HEK293 (cell line): Measurements from ENCODE around the gene BAHD1.
A peak's percentile ranks its signal among the peaks of the same experiment; 100 is the strongest.

Source experiments
- BCL11A ChIP-seq: fragments of 450-650 bp; formaldehyde crosslinking; IDR thresholded peaks from 2 replicates; pipeline ENCODE4 v1.5.1; 2016; ENCODE audit warnings: low read depth, missing biosample characterization, missing genetic modification characterization
- EGR2 ChIP-seq: fragments of 450-650 bp; formaldehyde crosslinking; IDR thresholded peaks from 2 replicates; pipeline ENCODE4 v1.5.1; 2016; ENCODE audit warnings: low read depth, missing biosample characterization, missing genetic modification characterization
- FEZF1 ChIP-seq: fragments of 450-650 bp; formaldehyde crosslinking; IDR thresholded peaks from 2 replicates; pipeline ENCODE4 v1.5.1; 2016; ENCODE audit warnings: missing biosample characterization, missing genetic modification characterization
- GLIS1 ChIP-seq: fragments of 450-650 bp; formaldehyde crosslinking; IDR thresholded peaks from 2 replicates; pipeline ENCODE4 v1.5.1; 2016; ENCODE audit warnings: missing biosample characterization, missing genetic modification characterization
- GLIS2 ChIP-seq: fragments of 450-650 bp; formaldehyde crosslinking; IDR thresholded peaks from 2 replicates; pipeline ENCODE4 v1.5.1; 2016; ENCODE audit warnings: missing biosample characterization, missing genetic modification characterization
- KLF1 ChIP-seq: fragments of 450-650 bp; formaldehyde crosslinking; IDR thresholded peaks from 2 replicates; pipeline ENCODE4 v1.5.1; 2016; ENCODE audit warnings: missing biosample characterization, missing genetic modification characterization
- PATZ1 ChIP-seq: fragments of 450-650 bp; formaldehyde crosslinking; IDR thresholded peaks from 2 replicates; pipeline ENCODE4 v1.5.1; 2016; ENCODE audit warnings: missing biosample characterization, missing genetic modification characterization
- SP7 ChIP-seq: fragments of 450-650 bp; formaldehyde crosslinking; IDR thresholded peaks from 2 replicates; pipeline ENCODE4 v1.5.1; 2016; ENCODE audit warnings: missing biosample characterization, missing genetic modification characterization
- YY2 ChIP-seq: fragments of 450-650 bp; formaldehyde crosslinking; IDR thresholded peaks from 2 replicates; pipeline ENCODE4 v1.5.1; 2016; ENCODE audit warnings: missing biosample characterization, missing genetic modification characterization
- ZBTB20 ChIP-seq: fragments of 450-650 bp; formaldehyde crosslinking; IDR thresholded peaks from 2 replicates; pipeline ENCODE4 v1.5.1; 2016; ENCODE audit warnings: missing biosample characterization, missing genetic modification characterization
- ZBTB6 ChIP-seq: fragments of 450-650 bp; formaldehyde crosslinking; IDR thresholded peaks from 2 replicates; pipeline ENCODE4 v1.5.1; 2017; ENCODE audit warnings: missing biosample characterization, missing genetic modification characterization
- ZEB2 ChIP-seq: fragments of 450-650 bp; formaldehyde crosslinking; IDR thresholded peaks from 2 replicates; pipeline ENCODE4 v1.5.1; 2016; ENCODE audit warnings: missing biosample characterization, missing genetic modification characterization
- ZIC2 ChIP-seq: fragments of 450-650 bp; formaldehyde crosslinking; IDR thresholded peaks from 2 replicates; pipeline ENCODE4 v1.5.1; 2016; ENCODE audit warnings: missing biosample characterization, missing genetic modification characterization
- ZNF169 ChIP-seq: fragments of 450-650 bp; formaldehyde crosslinking; IDR thresholded peaks from 2 replicates; pipeline ENCODE4 v1.5.1; 2016; ENCODE audit warnings: missing biosample characterization, missing genetic modification characterization
- ZNF174 ChIP-seq: fragments of 450-650 bp; formaldehyde crosslinking; IDR thresholded peaks from 2 replicates; pipeline ENCODE4 v1.5.0; 2017; ENCODE audit warnings: missing biosample characterization, mild to moderate bottlenecking, missing genetic modification characterization
- ZNF214 ChIP-seq: fragments of 450-650 bp; formaldehyde crosslinking; IDR thresholded peaks from 2 replicates; pipeline ENCODE4 v1.5.1; 2017; ENCODE audit warnings: missing biosample characterization, mild to moderate bottlenecking, missing genetic modification characterization, borderline replicate concordance
- ZNF239 ChIP-seq: fragments of 450-650 bp; formaldehyde crosslinking; IDR thresholded peaks from 2 replicates; pipeline ENCODE4 v1.5.1; 2016; ENCODE audit warnings: missing biosample characterization, missing genetic modification characterization
- ZNF24 ChIP-seq: fragments of 450-650 bp; formaldehyde crosslinking; IDR thresholded peaks from 2 replicates; pipeline ENCODE4 v1.5.1; 2016; ENCODE audit warnings: missing biosample characterization, missing genetic modification characterization
- ZNF302 ChIP-seq: fragments of 450-650 bp; formaldehyde crosslinking; IDR thresholded peaks from 2 replicates; pipeline ENCODE4 v1.5.1; 2016; ENCODE audit warnings: missing biosample characterization, missing genetic modification characterization, low read depth
- ZNF335 ChIP-seq: fragments of 450-650 bp; formaldehyde crosslinking; conservative IDR thresholded peaks from 2 replicates; pipeline ENCODE4 v1.5.1; 2016; ENCODE audit warnings: missing biosample characterization, missing genetic modification characterization
- ZNF354C ChIP-seq: fragments of 450-650 bp; formaldehyde crosslinking; IDR thresholded peaks from 2 replicates; pipeline ENCODE4 v1.5.1; 2016; ENCODE audit warnings: missing biosample characterization, missing genetic modification characterization, low read depth, borderline replicate concordance
- ZNF366 ChIP-seq: fragments of 450-650 bp; formaldehyde crosslinking; conservative IDR thresholded peaks from 2 replicates; pipeline ENCODE4 v1.5.1; 2016; ENCODE audit warnings: missing biosample characterization, missing genetic modification characterization
- ZNF394 ChIP-seq: fragments of 450-650 bp; formaldehyde crosslinking; IDR thresholded peaks from 2 replicates; pipeline ENCODE4 v1.5.1; 2016; ENCODE audit warnings: missing biosample characterization, missing genetic modification characterization, mild to moderate bottlenecking, moderate library complexity, borderline replicate concordance
- ZNF488 ChIP-seq: fragments of 450-650 bp; formaldehyde crosslinking; IDR thresholded peaks from 2 replicates; pipeline ENCODE4 v1.5.1; 2016; ENCODE audit warnings: missing biosample characterization, missing genetic modification characterization
- ZNF521 ChIP-seq: fragments of 450-650 bp; formaldehyde crosslinking; IDR thresholded peaks from 2 replicates; pipeline ENCODE4 v1.5.1; 2017; ENCODE audit warnings: missing biosample characterization, mild to moderate bottlenecking, missing genetic modification characterization
- ZNF530 ChIP-seq: fragments of 450-650 bp; formaldehyde crosslinking; IDR thresholded peaks from 2 replicates; pipeline ENCODE4 v1.5.1; 2016; ENCODE audit warnings: low read depth, missing biosample characterization, missing genetic modification characterization
- ZNF544 ChIP-seq: fragments of 450-650 bp; formaldehyde crosslinking; IDR thresholded peaks from 2 replicates; pipeline ENCODE4 v1.5.0; 2017; ENCODE audit warnings: missing biosample characterization, missing genetic modification characterization
- ZNF571 ChIP-seq: fragments of 450-650 bp; formaldehyde crosslinking; IDR thresholded peaks from 2 replicates; pipeline ENCODE4 v1.5.0; 2017; ENCODE audit warnings: missing biosample characterization, missing genetic modification characterization
- ZNF600 ChIP-seq: fragments of 450-650 bp; formaldehyde crosslinking; IDR thresholded peaks from 2 replicates; pipeline ENCODE4 v1.5.1; 2016; ENCODE audit warnings: missing biosample characterization, missing genetic modification characterization
- ZNF660 ChIP-seq: fragments of 450-650 bp; IDR thresholded peaks from 2 replicates; pipeline ENCODE4 v1.5.1; 2018; ENCODE audit warnings: missing biosample characterization, mild to moderate bottlenecking, missing genetic modification characterization
- ZNF664 ChIP-seq: fragments of 450-650 bp; formaldehyde crosslinking; IDR thresholded peaks from 2 replicates; pipeline ENCODE4 v1.5.1; 2016; ENCODE audit warnings: missing biosample characterization, missing genetic modification characterization
- ZNF701 ChIP-seq: fragments of 450-650 bp; formaldehyde crosslinking; IDR thresholded peaks from 2 replicates; pipeline ENCODE4 v1.5.1; 2016; ENCODE audit warnings: missing biosample characterization, missing genetic modification characterization
- ZNF776 ChIP-seq: fragments of 450-650 bp; formaldehyde crosslinking; IDR thresholded peaks from 2 replicates; pipeline ENCODE4 v1.5.0; 2017; ENCODE audit warnings: missing biosample characterization, missing genetic modification characterization, borderline replicate concordance
- ZSCAN30 ChIP-seq: fragments of 450-650 bp; IDR thresholded peaks from 2 replicates; pipeline ENCODE4 v1.5.1; 2018; ENCODE audit warnings: missing biosample characterization, mild to moderate bottlenecking, missing genetic modification characterization, moderate library complexity
- TF ChIP-seq, protein P1 (sequence below): fragments of 450-650 bp; formaldehyde crosslinking; IDR thresholded peaks from 2 replicates; pipeline ENCODE4 v1.5.1; 2017; ENCODE audit warnings: missing biosample characterization, missing genetic modification characterization

Gene BAHD1

GRCh38 chr15:40430271-40430805 lies 10.4 kb upstream of the BAHD1 start (continued):
- TF ChIP-seq ZNF354C: no peak
- TF ChIP-seq ZNF24 (tag by site-specific recombination): no peak
- TF ChIP-seq EGR2 (tag by site-specific recombination): 0 out of 2 replicates have a peak, but pooled peaks have one; percentile 26
- TF ChIP-seq ZNF239 (tag by site-specific recombination): no peak
- TF ChIP-seq ZNF776: no peak
- peak; percentile 57 for TF ChIP-seq PATZ1 (tag by site-specific recombination)
- 0 out of 2 replicates have a peak, but pooled peaks have one; percentile 10 for TF ChIP-seq ZBTB6 (tag by site-specific recombination)
- TF ChIP-seq ZNF664 (tag by site-specific recombination): no peak
- TF ChIP-seq ZSCAN30: no peak
- TF ChIP-seq YY2 (tag by site-specific recombination): no peak
- no peak for TF ChIP-seq ZNF530 (tag by site-specific recombination)
- no peak for TF ChIP-seq FEZF1 (tag by site-specific recombination)
- peak; percentile 72 for TF ChIP-seq GLIS1
- peak; percentile 93 for TF ChIP-seq SP7
- no peak for TF ChIP-seq ZNF571 (tag by site-specific recombination)
- peak; percentile 99 for TF ChIP-seq ZNF600 (tag by site-specific recombination)
- no peak for TF ChIP-seq BCL11A
- no peak for TF ChIP-seq ZNF302 (tag by site-specific recombination)
- TF ChIP-seq ZIC2 (tag by site-specific recombination): peak; percentile 34; the same call in 1 of the 2 replicates
- TF ChIP-seq ZNF335: no peak
- TF ChIP-seq ZNF488 (tag by site-specific recombination): no peak
- TF ChIP-seq ZEB2 (tag by site-specific recombination): peak; percentile 32; the same call in 1 of the 2 replicates
- TF ChIP-seq ZNF366 (tag by site-specific recombination): peak; percentile 67
- TF ChIP-seq GLIS2 (tag by site-specific recombination): 0 out of 2 replicates have a peak, but pooled peaks have one; percentile 19
- peak; percentile 40; the same call in 1 of the 2 replicates for TF ChIP-seq KLF1
- TF ChIP-seq, protein P1, sequence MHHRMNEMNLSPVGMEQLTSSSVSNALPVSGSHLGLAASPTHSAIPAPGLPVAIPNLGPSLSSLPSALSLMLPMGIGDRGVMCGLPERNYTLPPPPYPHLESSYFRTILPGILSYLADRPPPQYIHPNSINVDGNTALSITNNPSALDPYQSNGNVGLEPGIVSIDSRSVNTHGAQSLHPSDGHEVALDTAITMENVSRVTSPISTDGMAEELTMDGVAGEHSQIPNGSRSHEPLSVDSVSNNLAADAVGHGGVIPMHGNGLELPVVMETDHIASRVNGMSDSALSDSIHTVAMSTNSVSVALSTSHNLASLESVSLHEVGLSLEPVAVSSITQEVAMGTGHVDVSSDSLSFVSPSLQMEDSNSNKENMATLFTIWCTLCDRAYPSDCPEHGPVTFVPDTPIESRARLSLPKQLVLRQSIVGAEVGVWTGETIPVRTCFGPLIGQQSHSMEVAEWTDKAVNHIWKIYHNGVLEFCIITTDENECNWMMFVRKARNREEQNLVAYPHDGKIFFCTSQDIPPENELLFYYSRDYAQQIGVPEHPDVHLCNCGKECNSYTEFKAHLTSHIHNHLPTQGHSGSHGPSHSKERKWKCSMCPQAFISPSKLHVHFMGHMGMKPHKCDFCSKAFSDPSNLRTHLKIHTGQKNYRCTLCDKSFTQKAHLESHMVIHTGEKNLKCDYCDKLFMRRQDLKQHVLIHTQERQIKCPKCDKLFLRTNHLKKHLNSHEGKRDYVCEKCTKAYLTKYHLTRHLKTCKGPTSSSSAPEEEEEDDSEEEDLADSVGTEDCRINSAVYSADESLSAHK (tag by site-specific recombination): peak; percentile 77
- TF ChIP-seq ZNF544 (tag by site-specific recombination): no peak
- TF ChIP-seq ZNF214 (tag by site-specific recombination): no peak
- no peak for TF ChIP-seq ZNF521 (tag by site-specific recombination)
- TF ChIP-seq ZNF660: peak; percentile 34
- peak; percentile 82 for TF ChIP-seq ZBTB20
- TF ChIP-seq ZNF174 (tag by site-specific recombination): no peak
- no peak for TF ChIP-seq ZNF169 (tag by site-specific recombination)
- no peak for TF ChIP-seq ZNF701 (tag by site-specific recombination)
- TF ChIP-seq ZNF394: peak; percentile 25; the same call in 1 of the 2 replicates
